HL-60 (cell line): Measurements from ENCODE around the gene RNF224.
A peak's percentile ranks its signal among the peaks of the same experiment; 100 is the strongest.

ENCODE experiments used
- DNase-seq, 2 experiments: peaks; one replicate each; pipeline ENCODE4 v3.0.0-alpha.2; 2010 to 2020; ENCODE audit warnings: low read depth in 1 of 2, low spot score in 1 of 2
- H3K27ac ChIP-seq: fragments of 250-450 bp; sonication (Bioruptor Pico); replicated peaks from 2 replicates; pipeline ENCODE4 v1.5.1; 2020; ENCODE audit warnings: mild to moderate bottlenecking, moderate library complexity
- H3K27me3 ChIP-seq: fragments of 250-450 bp; sonication (Bioruptor Pico); 2 replicates; pipeline ENCODE4 v1.5.1; 2021; ENCODE audit warnings: mild to moderate bottlenecking, moderate library complexity; ENCODE audit not compliant: insufficient read depth, poor library complexity, severe bottlenecking
- H3K4me3 ChIP-seq: replicated peaks from 2 replicates; pipeline ENCODE4 v1.5.1; 2011; ENCODE audit warnings: mild to moderate bottlenecking, control low read depth, low read length; ENCODE audit not compliant: insufficient read depth
- CTCF ChIP-seq: IDR thresholded peaks from one replicate; pipeline ENCODE4 v1.5.1; 2011; ENCODE audit warnings: low read length, control low read depth, inconsistent platforms; ENCODE audit not compliant: insufficient read depth
- GABPA ChIP-seq: IDR thresholded peaks from 2 replicates; pipeline ENCODE4 v1.6.1; 2012; ENCODE audit warnings: low read depth
- POLR2AphosphoS5 ChIP-seq: IDR thresholded peaks from 2 replicates; pipeline ENCODE4 v1.6.1; 2012; ENCODE audit warnings: low read depth
- SPI1 ChIP-seq: IDR thresholded peaks from 2 replicates; pipeline ENCODE4 v1.6.1; 2012; ENCODE audit warnings: low read depth, mild to moderate bottlenecking, borderline replicate concordance
- long read RNA-seq: library from polyadenylated mRNA; unstranded; transcript quantifications from one replicate; pipeline ENCODE4 v2.0.0, GENCODE V29; 2020
- TF ChIP-seq, protein P1 (sequence below): IDR thresholded peaks from 2 replicates; pipeline ENCODE4 v1.6.1; 2012; ENCODE audit warnings: low read depth; ENCODE audit not compliant: insufficient replicate concordance

The RNF224 gene
- long read RNA-seq = 0 reads

DNA sequence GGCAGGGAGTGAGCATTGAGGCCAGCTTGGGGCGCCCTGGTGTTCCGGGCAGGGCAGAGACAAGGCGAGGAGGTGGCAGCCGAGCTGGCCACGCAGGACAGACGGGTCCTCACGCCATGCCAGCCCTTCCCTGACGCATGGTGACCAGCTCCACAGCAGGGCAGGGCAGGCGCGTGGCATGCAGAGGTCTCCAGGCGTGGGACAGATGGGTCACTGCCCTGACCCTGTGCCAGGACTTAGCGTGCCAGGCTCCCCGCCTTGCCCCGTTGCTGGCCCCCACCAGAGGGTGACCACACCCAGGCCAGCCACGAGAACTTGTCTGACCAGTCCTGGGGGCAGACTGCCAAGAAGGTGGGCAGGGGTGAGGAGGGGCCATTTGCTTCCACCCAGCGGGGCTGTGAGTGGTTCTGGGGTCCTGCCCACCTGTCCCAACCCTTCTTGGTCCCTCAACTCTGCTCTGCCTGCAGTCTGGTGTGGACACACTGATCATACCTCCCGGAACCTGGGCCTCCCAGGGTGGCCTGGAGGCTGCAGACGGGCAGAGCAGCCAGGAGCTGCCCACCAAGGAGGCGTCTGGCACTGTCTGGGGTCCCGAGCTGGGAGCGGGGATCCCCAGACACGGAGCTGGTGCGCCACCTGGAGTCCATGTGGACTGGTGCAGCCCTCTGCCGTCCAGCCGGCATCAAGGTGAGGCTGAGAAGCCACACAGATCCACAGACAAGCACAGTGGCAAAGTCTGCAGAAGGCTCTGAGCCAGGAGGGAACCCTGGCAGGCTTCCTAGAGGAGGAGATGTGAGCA is at the start of gene RNF224:
TSS of gene RNF224 (plus strand) at position 449 of the 799 bp plus-strand sequence. CDS start 834 bp downstream, outside the sequence.
- Histone ChIP-seq H3K4me3 (no peak within 1 kb of the TSS), H3K27me3 (no peaks in the 10 kb centered on the region), H3K27ac (no peak within 1 kb of the TSS)
- DNase-seq = peak; percentile 60 to 82
- TF ChIP-seq POLR2AphosphoS5 (no peak), CTCF (peak; percentile 95), GABPA (no peak)
- TF ChIP-seq, protein P1, sequence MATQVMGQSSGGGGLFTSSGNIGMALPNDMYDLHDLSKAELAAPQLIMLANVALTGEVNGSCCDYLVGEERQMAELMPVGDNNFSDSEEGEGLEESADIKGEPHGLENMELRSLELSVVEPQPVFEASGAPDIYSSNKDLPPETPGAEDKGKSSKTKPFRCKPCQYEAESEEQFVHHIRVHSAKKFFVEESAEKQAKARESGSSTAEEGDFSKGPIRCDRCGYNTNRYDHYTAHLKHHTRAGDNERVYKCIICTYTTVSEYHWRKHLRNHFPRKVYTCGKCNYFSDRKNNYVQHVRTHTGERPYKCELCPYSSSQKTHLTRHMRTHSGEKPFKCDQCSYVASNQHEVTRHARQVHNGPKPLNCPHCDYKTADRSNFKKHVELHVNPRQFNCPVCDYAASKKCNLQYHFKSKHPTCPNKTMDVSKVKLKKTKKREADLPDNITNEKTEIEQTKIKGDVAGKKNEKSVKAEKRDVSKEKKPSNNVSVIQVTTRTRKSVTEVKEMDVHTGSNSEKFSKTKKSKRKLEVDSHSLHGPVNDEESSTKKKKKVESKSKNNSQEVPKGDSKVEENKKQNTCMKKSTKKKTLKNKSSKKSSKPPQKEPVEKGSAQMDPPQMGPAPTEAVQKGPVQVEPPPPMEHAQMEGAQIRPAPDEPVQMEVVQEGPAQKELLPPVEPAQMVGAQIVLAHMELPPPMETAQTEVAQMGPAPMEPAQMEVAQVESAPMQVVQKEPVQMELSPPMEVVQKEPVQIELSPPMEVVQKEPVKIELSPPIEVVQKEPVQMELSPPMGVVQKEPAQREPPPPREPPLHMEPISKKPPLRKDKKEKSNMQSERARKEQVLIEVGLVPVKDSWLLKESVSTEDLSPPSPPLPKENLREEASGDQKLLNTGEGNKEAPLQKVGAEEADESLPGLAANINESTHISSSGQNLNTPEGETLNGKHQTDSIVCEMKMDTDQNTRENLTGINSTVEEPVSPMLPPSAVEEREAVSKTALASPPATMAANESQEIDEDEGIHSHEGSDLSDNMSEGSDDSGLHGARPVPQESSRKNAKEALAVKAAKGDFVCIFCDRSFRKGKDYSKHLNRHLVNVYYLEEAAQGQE = no peak

- Histone ChIP-seq H3K27me3 (no peaks in the 10 kb centered on the region), H3K4me3 (no peak overlapping the region), H3K27ac (no peak overlapping the region)
- DNase-seq = no peak
- TF ChIP-seq GABPA = no peak
- TF ChIP-seq POLR2AphosphoS5 = no peak
- no peak for TF ChIP-seq SPI1
- TF ChIP-seq CTCF = no peak
- TF ChIP-seq, protein P1 = no peak
Observed at GRCh38 chr9:137178201-137178938, 48.9 kb upstream of the RNF224 start.

DNA sequence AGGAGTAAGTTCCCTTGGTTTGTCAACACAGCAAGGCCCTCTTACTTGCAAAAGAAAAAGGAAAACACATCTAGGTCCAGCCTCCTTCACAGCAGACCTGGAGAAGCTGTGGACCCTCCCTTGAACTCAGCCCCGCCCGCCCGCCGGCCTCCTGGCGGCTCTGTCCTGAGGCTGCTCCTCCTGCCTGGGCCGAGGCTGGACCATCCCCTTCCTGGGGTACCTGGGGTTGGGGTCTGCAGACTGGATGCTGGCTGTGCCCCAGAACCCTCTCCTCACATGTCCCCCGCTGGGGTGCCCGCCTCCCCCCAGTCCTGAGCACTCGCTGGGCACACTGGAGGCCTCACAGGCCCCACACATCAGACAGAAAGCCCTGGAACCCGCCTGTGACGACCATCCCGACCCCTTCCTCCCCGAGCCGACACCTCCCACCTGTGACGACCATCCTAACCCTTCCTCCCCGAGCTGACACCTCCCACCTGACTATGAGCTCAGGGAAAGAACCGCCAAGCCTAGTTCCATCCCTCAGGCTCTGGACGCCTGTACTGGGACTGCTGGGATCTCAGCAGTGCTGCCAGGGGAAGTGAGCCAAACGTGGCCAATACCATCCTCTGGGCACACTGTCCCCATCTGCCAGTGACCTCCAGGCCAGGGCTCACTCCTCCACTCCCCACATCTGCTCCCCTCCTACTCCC is 48.2 kb upstream of the RNF224 start:
- no peak for DNase-seq
- TF ChIP-seq POLR2AphosphoS5 = no peak
- no peak for TF ChIP-seq GABPA
- no peak for TF ChIP-seq CTCF
- TF ChIP-seq, protein P1 = no peak
- no peak for TF ChIP-seq SPI1
- H3K4me3 ChIP-seq = no peak overlapping the region
- H3K27ac ChIP-seq = no peak overlapping the region
- no peaks in the 10 kb centered on the region for H3K27me3 ChIP-seq
